Peyer's patch (tissue), 4 donors: ENCODE data around the gene ADAM23.

Source experiments
- CTCF ChIP-seq, 6 experiments: fragments of 450-650 bp in 4 of 6; fragments of 200-600 bp in 2 of 6; sonication (generic) in 1 of 6; IDR thresholded peaks; one replicate each; pipeline ENCODE4 v1.5.1; 2017 to 2019; ENCODE audit warnings: antibody characterized with exemption in 6 of 6, mild to moderate bottlenecking in 3 of 6, moderate library complexity in 1 of 6
- POLR2A ChIP-seq, 2 donors: fragments of 450-650 bp; IDR thresholded peaks; one replicate each; pipeline ENCODE4 v1.5.1; 2017; ENCODE audit warnings: antibody characterized with exemption in 2 of 2, mild to moderate bottlenecking in 2 of 2, moderate library complexity in 2 of 2

- no peak for TF ChIP-seq CTCF (IDR thresholded peaks at IDR 0.05)
- no peak for TF ChIP-seq POLR2A (IDR thresholded peaks at IDR 0.05)
Observed at GRCh38 chr2:206665251-206665650, 221.9 kb downstream of the ADAM23 start.
